Heart left ventricle (tissue), 16 donors: ENCODE measurements around the gene TPST2. TPM values are rescaled to one million over a fixed set of nuclear protein-coding genes. Genes with fewer than 3 reads are reported as not detected.
"Not testable (repeated sequence)": the region's sequence is repeated elsewhere in the genome, so short reads cannot be mapped to it uniquely, and the experiment has no call there.

Experiments used
- ATAC-seq, 4 donors: fragments of 200-7000 bp; cut with Tn5 transposase; one replicate each; pipeline ENCODE4 v1.9.1; 2020 to 2022; ENCODE audit warnings: moderate library complexity in 4 of 4, mild to moderate bottlenecking in 3 of 4, moderate number of reproducible peaks in 1 of 4
- DNase-seq, 5 donors: peaks; one replicate each; pipeline ENCODE4 v3.0.0-alpha.2; 2020
- H3K27ac ChIP-seq, 12 donors: fragments of 200-600 bp; sonication (generic) in 4 of 12; one replicate each; pipeline versions ENCODE4 v1.5.0 to v1.8.0; 2016 to 2022; ENCODE audit warnings: mild to moderate bottlenecking in 2 of 12
- H3K27me3 ChIP-seq, 9 donors: fragments of 200-600 bp; sonication (generic) in 2 of 9; one replicate each; pipeline versions ENCODE4 v1.5.1 to v1.8.0; 2016 to 2022; ENCODE audit warnings: mild to moderate bottlenecking in 3 of 9
- H3K36me3 ChIP-seq, 9 donors: fragments of 200-600 bp; sonication (generic) in 2 of 9; one replicate each; pipeline versions ENCODE4 v1.5.0 to v1.8.0; 2018 to 2022; ENCODE audit warnings: mild to moderate bottlenecking in 2 of 9
- H3K4me1 ChIP-seq, 12 donors: fragments of 200-600 bp; sonication (generic) in 4 of 12; one replicate each; pipeline versions ENCODE4 v1.5.0 to v1.8.0; 2016 to 2022; ENCODE audit warnings: mild to moderate bottlenecking in 3 of 12
- H3K4me3 ChIP-seq, 12 donors: fragments of 200-600 bp; sonication (generic) in 4 of 12; one replicate each; pipeline versions ENCODE4 v1.5.0 to v1.8.0; 2017 to 2022; ENCODE audit warnings: mild to moderate bottlenecking in 9 of 12, moderate library complexity in 4 of 12
- H3K9me3 ChIP-seq, 12 donors: fragments of 200-600 bp; sonication (generic) in 4 of 12; one replicate each; pipeline versions ENCODE4 v1.5.0 to v1.8.0; 2016 to 2022; ENCODE audit warnings: mild to moderate bottlenecking in 1 of 12
- CTCF ChIP-seq, 12 donors: fragments of 200-600 bp; sonication (generic) in 4 of 12; IDR thresholded peaks; one replicate each; pipeline versions ENCODE4 v1.5.0 to v1.8.0; 2018 to 2022; ENCODE audit warnings: antibody characterized with exemption in 12 of 12, mild to moderate bottlenecking in 5 of 12
- POLR2A ChIP-seq, 2 donors: fragments of 450-650 bp; IDR thresholded peaks; one replicate each; pipeline ENCODE4 v1.6.1; 2017; ENCODE audit warnings: antibody characterized with exemption in 2 of 2, mild to moderate bottlenecking in 2 of 2, moderate library complexity in 2 of 2
- WGBS, 4 donors: extraction: QIAGEN DNeasy Blood & Tissue Kit in 2 of 4; methylation state at CpG; one replicate each; pipeline versions ENCODE4 v1.1.5 to v1.1.7; 2013 to 2018; 5-methylcytosine and 5-hydroxymethylcytosine counted together
- intact Hi-C, 10 donors: fragments of 100-400 bp; cut with DNase I; formaldehyde crosslinking; loops; one replicate each; pipeline versions ENCODE4 v1.11.1 to v1.14.2; 2022
- polyA plus RNA-seq, 2 donors: library from polyadenylated mRNA; stranded (reverse); fragments of 200-250 nt; gene quantifications; one replicate each; pipeline ENCODE4 v1.2.3, GENCODE V29; 2013
- total RNA-seq, 9 donors: library from RNA; depleted of rRNA in 2 of 9; stranded (reverse); fragments of >200 nt in 2 of 9; fragmentation: NEBNext Ultra II Directional in 3 of 9; extraction: Animal tissue kit (Norgen Biotek cat#: 25700) in 3 of 9; gene quantifications; one replicate each; pipeline versions ENCODE4 v1.1.0 to v1.2.4, GENCODE V29; 2016 to 2023
- donor health status: ischemic (EF 13 %, LVEDD 7.1; RV severe dilation, severe dysfunction).
- donor health status: healthy with polysubstance abuse.
- donor health status: DM: no; HTN: yes; CAD: no.
- donor health status: DM: no; HTN: no; CAD: no.
- donor health status: ischemic (EF 25% LVEDD 6.9; RV normal size, moderate dysfunction).
- donor health status: ischemic (EF 25% LVEDD 5.7; RV mildly dilated, moderate dysfunction).
- donor health status: healthy.
- donor health status: DM: yes; HTN: yes; CAD: no.
- donor health status: ischemic (EF 35%, LVEDD 5.7; RV mildly dilated, moderate dysfunction).
- donor health status: nonischemic (EF 11% LVEDD 7.7; RV severe dilation, severe dysfunction).
- donor health status: DM: yes; HTN: yes; CAD: no.
- donor health status: PGD.
- donor health status: ischemic (EF 29% LVEDD 5.4; RV normal size, mild dysfunction).
- donor health status: nonischemic (EF 23%, LVEDD 6.1; RV moderate dilation, normal function).

The TPST2 gene
- total and polyA plus RNA-seq, 11 donors: 12.1 to 103 (median 25.2) TPM

- H3K4me1 ChIP-seq: peaks cover 0 to 21% (median 5%) of the 10 kb centered on the region in 12 donors
- H3K27ac ChIP-seq: peak overlapping the region in 3 of 12 donors; percentile 10 to 79 (median 29)
- ATAC-seq (no peak), DNase-seq (no peak)
- no peaks in the 10 kb centered on the region for H3K9me3 ChIP-seq
- H3K36me3 ChIP-seq: peaks cover 0 to 92% (median 48%) of the 10 kb centered on the region in 9 donors
- no peak overlapping the region for H3K4me3 ChIP-seq
- H3K27me3 ChIP-seq: no peaks in the 10 kb centered on the region
- TF ChIP-seq POLR2A (IDR thresholded peaks at IDR 0.05) (no peak), CTCF (IDR thresholded peaks at IDR 0.05) (no peak)
- 95 to 100% (median 98%) methylated on average over 3 of the region's 3 CpGs for WGBS, 4 donors
- intact Hi-C loops: no loop called here
Observed at GRCh38 chr22:26535603-26535908, 54.4 kb downstream of the TPST2 start.

- H3K9me3 ChIP-seq: no peaks in the 10 kb centered on the region
- WGBS, 4 donors: 47 to 61% (median 52%) methylated on average over 13 of the region's 13 CpGs
- peaks cover 0 to 21% (median 5%) of the 10 kb centered on the region in 12 donors for H3K4me1 ChIP-seq
- TF ChIP-seq CTCF (IDR thresholded peaks at IDR 0.05) (no peak), POLR2A (IDR thresholded peaks at IDR 0.05) (no peak)
- peak overlapping the region in 6 of 12 donors; percentile 10 to 79 (median 20) for H3K27ac ChIP-seq
- ATAC-seq: peak in 1 of 4 donors; percentile 30
- intact Hi-C loops: no loop called here
- no peak for DNase-seq
- H3K36me3 ChIP-seq: peaks cover 0 to 92% (median 49%) of the 10 kb centered on the region in 9 donors
- H3K27me3 ChIP-seq: no peaks in the 10 kb centered on the region
- no peak overlapping the region for H3K4me3 ChIP-seq
Observed at GRCh38 chr22:26534874-26535602, 54.9 kb downstream of the TPST2 start.

- intact Hi-C loops: no loop called here
- TF ChIP-seq CTCF (IDR thresholded peaks at IDR 0.05): no peak
- no peak for TF ChIP-seq POLR2A (IDR thresholded peaks at IDR 0.05)
- WGBS, 4 donors: 78 to 87% (median 85%) methylated on average over 7 of the region's 7 CpGs
- Histone ChIP-seq H3K27ac (peak overlapping the region in 3 of 12 donors; percentile 11 to 79 (median 11)), H3K36me3 (peaks cover 0 to 92% (median 50%) of the 10 kb centered on the region in 9 donors), H3K4me1 (peaks cover 0 to 21% (median 6%) of the 10 kb centered on the region in 12 donors), H3K4me3 (no peak overlapping the region), H3K27me3 (no peaks in the 10 kb centered on the region), H3K9me3 (no peaks in the 10 kb centered on the region)
- DNase-seq (no peak), ATAC-seq (no peak)
Observed at GRCh38 chr22:26534171-26534855, 55.6 kb downstream of the TPST2 start.

GRCh38 chr22:26529345-26529744 is 60.6 kb downstream of the TPST2 start:
- peak in 1 of 4 donors; percentile 16 for ATAC-seq
- peaks cover 0 to 38% (median 13%) of the 10 kb centered on the region in 12 donors for H3K4me1 ChIP-seq
- intact Hi-C loops: no loop called here
- H3K36me3 ChIP-seq: peaks cover 0 to 97% (median 62%) of the 10 kb centered on the region in 9 donors
- DNase-seq: no peak
- no peak overlapping the region for H3K4me3 ChIP-seq
- no peaks in the 10 kb centered on the region for H3K9me3 ChIP-seq
- H3K27me3 ChIP-seq: no peaks in the 10 kb centered on the region
- WGBS, 4 donors: 59 to 77% (median 73%) methylated on average over 2 of the region's 2 CpGs
- H3K27ac ChIP-seq: peak overlapping the region in 4 of 12 donors; percentile 60 to 87 (median 81)
- TF ChIP-seq POLR2A (IDR thresholded peaks at IDR 0.05) (no peak), CTCF (IDR thresholded peaks at IDR 0.05) (no peak)

GRCh38 chr22:26528518-26528917 is 61.4 kb downstream of the TPST2 start:
- ATAC-seq, DNase-seq, H3K4me3 ChIP-seq, H3K9me3 ChIP-seq, H3K27me3 ChIP-seq, intact Hi-C loops: not testable (repeated sequence)
- peaks cover 0 to 35% (median 10%) of the 10 kb centered on the region in 12 donors for H3K4me1 ChIP-seq
- H3K36me3 ChIP-seq: peaks cover 0 to 98% (median 60%) of the 10 kb centered on the region in 9 donors
- WGBS, 4 donors: 78 to 84% (median 82%) methylated on average over 9 of the region's 9 CpGs
- peak overlapping the region in 11 of 12 donors; percentile 23 to 87 (median 77) for H3K27ac ChIP-seq
